SH-SY5Y (cell line): ENCODE measurements around the gene SNED1.

ENCODE experiments used
- GATA2 ChIP-seq: IDR thresholded peaks from 2 replicates; pipeline ENCODE4 v1.6.1; 2011; ENCODE audit warnings: mild to moderate bottlenecking, low read depth, low read length
- GATA3 ChIP-seq: IDR thresholded peaks from 2 replicates; pipeline ENCODE4 v1.6.1; 2011; ENCODE audit warnings: low read depth, mild to moderate bottlenecking, low read length, moderate library complexity

DNA sequence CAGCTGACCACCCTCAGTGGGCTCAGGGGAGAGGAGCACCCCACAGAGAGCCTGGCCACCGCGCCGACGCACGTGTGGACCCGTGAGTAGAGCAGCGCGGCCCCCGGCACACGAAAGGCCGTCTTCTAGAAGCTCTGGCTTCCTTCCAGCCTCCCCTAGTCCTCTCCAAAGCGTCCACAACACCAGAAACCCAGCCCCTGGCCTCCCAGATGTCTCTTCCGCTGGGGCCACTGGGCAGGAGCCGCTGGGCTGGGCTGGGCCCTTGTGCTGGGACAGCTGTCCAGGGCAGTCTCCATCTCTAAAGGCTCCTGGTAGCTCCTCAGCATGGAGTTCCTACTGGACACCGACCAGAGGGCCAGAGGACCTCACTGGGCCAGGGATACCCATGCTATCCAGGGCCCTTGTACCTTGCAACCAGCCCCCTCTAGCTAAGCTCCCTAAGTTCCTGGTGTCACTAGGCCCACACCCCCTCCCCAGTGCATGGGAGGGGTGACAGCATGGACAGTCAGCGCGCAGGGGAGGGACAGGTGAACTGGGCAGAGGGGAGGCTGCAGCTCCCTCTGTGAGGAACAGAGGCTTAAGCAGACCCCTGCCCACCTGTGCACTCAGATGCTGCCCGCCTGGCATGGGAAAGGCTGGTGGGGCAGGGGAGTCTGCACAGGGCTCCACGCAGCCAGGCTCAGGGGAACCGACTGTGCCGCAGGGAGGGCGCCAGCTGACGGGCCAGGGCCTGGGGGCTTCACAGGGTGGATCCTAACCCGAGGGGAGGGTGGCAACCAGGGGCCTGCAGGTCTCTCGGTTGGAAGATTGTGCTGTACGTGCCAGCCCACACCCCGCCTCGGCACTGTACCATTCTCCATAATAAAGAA is 70.8 kb downstream of the SNED1 start:
- TF ChIP-seq GATA2 (no peak), GATA3 (no peak)
